OCI-LY1 (cell line): ENCODE measurements around the gene NCAM1.

Source experiments
- H2AFZ ChIP-seq: fragments of 200-600 bp; sonication (generic), shearing (Covaris generic); 2 replicates; pipeline ENCODE4 v1.6.0; 2014; ENCODE audit warnings: antibody characterized with exemption, mild to moderate bottlenecking, low read length
- H3F3A ChIP-seq: fragments of 200-600 bp; sonication (generic), shearing (Covaris generic); 2 replicates; pipeline ENCODE4 v1.6.0; 2014; ENCODE audit warnings: mild to moderate bottlenecking, antibody characterized with exemption, low read length, moderate library complexity; ENCODE audit not compliant: insufficient read depth
- H3K27ac ChIP-seq: fragments of 200-600 bp; sonication (generic); 2 replicates; pipeline ENCODE4 v1.5.1; 2014; ENCODE audit warnings: low read length, mixed run types, mild to moderate bottlenecking, low read depth; ENCODE audit not compliant: poor library complexity, severe bottlenecking
- H3K27me3 ChIP-seq: fragments of 200-600 bp; sonication (generic); 2 replicates; pipeline ENCODE4 v1.6.0; 2014; ENCODE audit warnings: antibody characterized with exemption, mild to moderate bottlenecking, low read length, moderate library complexity; ENCODE audit not compliant: insufficient read depth
- H3K36me3 ChIP-seq: fragments of 200-600 bp; sonication (generic); 2 replicates; pipeline ENCODE4 v1.6.1; 2014; ENCODE audit warnings: mild to moderate bottlenecking, antibody characterized with exemption, low read length, moderate library complexity, mixed read lengths; ENCODE audit not compliant: insufficient read depth
- H3K4me1 ChIP-seq: fragments of 200-600 bp; sonication (generic); 2 replicates; pipeline ENCODE4 v1.5.1; 2014; ENCODE audit warnings: mild to moderate bottlenecking, low read length, moderate library complexity; ENCODE audit not compliant: insufficient read depth, severe bottlenecking
- H3K4me2 ChIP-seq: fragments of 200-600 bp; sonication (generic), shearing (Covaris generic); 2 replicates; pipeline ENCODE4 v1.6.1; 2014; ENCODE audit warnings: low read length
- H3K4me3 ChIP-seq: fragments of 200-600 bp; sonication (generic); 2 replicates; pipeline ENCODE4 v1.5.1; 2014; ENCODE audit warnings: low read length, low read depth, mild to moderate bottlenecking, mixed read lengths; ENCODE audit not compliant: poor library complexity, severe bottlenecking
- H3K79me2 ChIP-seq: fragments of 200-600 bp; shearing (Covaris generic); 2 replicates; pipeline ENCODE4 v1.6.1; 2016; ENCODE audit warnings: mixed run types, low read length, mixed read lengths; ENCODE audit not compliant: insufficient read depth
- H3K9ac ChIP-seq: fragments of 200-600 bp; sonication (generic), shearing (Covaris generic); 2 replicates; pipeline ENCODE4 v1.6.1; 2014; ENCODE audit warnings: mild to moderate bottlenecking, low read length, mixed read lengths
- H3K9me2 ChIP-seq: fragments of 200-600 bp; sonication (generic), shearing (Covaris generic); 2 replicates; pipeline ENCODE4 v1.6.1; 2014; ENCODE audit warnings: low read depth, mild to moderate bottlenecking, low read length, mixed read lengths
- H3K9me3 ChIP-seq: fragments of 200-600 bp; shearing (Covaris generic); 2 replicates; pipeline ENCODE4 v1.6.1; 2014; ENCODE audit warnings: low read length, mixed read lengths
- H4K20me1 ChIP-seq: fragments of 200-600 bp; sonication (generic), shearing (Covaris generic); 2 replicates; pipeline ENCODE4 v1.6.0; 2016; ENCODE audit warnings: mild to moderate bottlenecking, low read length; ENCODE audit not compliant: insufficient read depth
- CTCF ChIP-seq: fragments of 200-600 bp; sonication (generic), shearing (Covaris generic); IDR thresholded peaks from 2 replicates; pipeline ENCODE4 v1.5.1; 2017; ENCODE audit warnings: mild to moderate bottlenecking, antibody characterized with exemption, low read length, moderate library complexity, mixed read lengths
- EZH2 ChIP-seq: fragments of 200-600 bp; sonication (generic), shearing (Covaris generic); IDR thresholded peaks from 2 replicates; pipeline ENCODE4 v1.8.0; 2017; ENCODE audit warnings: borderline replicate concordance, mixed run types, mild to moderate bottlenecking, antibody characterized with exemption, low read length, moderate library complexity, mixed read lengths

Gene NCAM1

GRCh38 chr11:113129261-113129992, 168.2 kb downstream of the NCAM1 start:
- Histone ChIP-seq H3K9me2 (no peaks in the 10 kb centered on the region), H3K36me3 (no peaks in the 10 kb centered on the region), H3K4me2 (no peak overlapping the region), H3K27me3 (peaks cover 6% of the 10 kb centered on the region; the same call in 1 of the 2 replicates), H3K9ac (no peak overlapping the region), H3K79me2 (no peaks in the 10 kb centered on the region), H4K20me1 (no peaks in the 10 kb centered on the region), H3K4me1 (no peaks in the 10 kb centered on the region), H3K9me3 (no peaks in the 10 kb centered on the region), H3K27ac (no peak overlapping the region), H3K4me3 (no peak overlapping the region), H3F3A (no peaks in the 10 kb centered on the region), H2AFZ (no peak overlapping the region)
- TF ChIP-seq CTCF, result no peak
- no peak for TF ChIP-seq EZH2

- no peaks in the 10 kb centered on the region for H3K79me2 ChIP-seq
- no peak overlapping the region for H2AFZ ChIP-seq
- no peak overlapping the region for H3K4me3 ChIP-seq
- no peak for TF ChIP-seq CTCF
- no peak for TF ChIP-seq EZH2
- no peaks in the 10 kb centered on the region for H3F3A ChIP-seq
- H3K27me3 ChIP-seq, result peaks cover 6% of the 10 kb centered on the region; the same call in 1 of the 2 replicates
- H3K9ac ChIP-seq, result no peak overlapping the region
- H3K36me3 ChIP-seq, result no peaks in the 10 kb centered on the region
- H3K4me2 ChIP-seq, result no peak overlapping the region
- no peaks in the 10 kb centered on the region for H3K9me2 ChIP-seq
- H3K4me1 ChIP-seq, result no peaks in the 10 kb centered on the region
- no peak overlapping the region for H3K27ac ChIP-seq
- H4K20me1 ChIP-seq, result no peaks in the 10 kb centered on the region
- H3K9me3 ChIP-seq, result no peaks in the 10 kb centered on the region
Observed at GRCh38 chr11:113131036-113131775, 170.0 kb downstream of the NCAM1 start.

GRCh38 chr11:113133071-113133470, 171.9 kb downstream of the NCAM1 start:
- no peak overlapping the region for H3K4me2 ChIP-seq
- H3K9me2 ChIP-seq, result no peaks in the 10 kb centered on the region
- H3K36me3 ChIP-seq, result no peaks in the 10 kb centered on the region
- no peak for TF ChIP-seq EZH2
- no peak for TF ChIP-seq CTCF
- no peak overlapping the region for H3K27ac ChIP-seq
- H3F3A ChIP-seq, result no peaks in the 10 kb centered on the region
- H3K27me3 ChIP-seq, result peaks cover 7% of the 10 kb centered on the region; the same call in 1 of the 2 replicates
- H3K4me1 ChIP-seq, result no peaks in the 10 kb centered on the region
- H4K20me1 ChIP-seq, result no peaks in the 10 kb centered on the region
- no peak overlapping the region for H2AFZ ChIP-seq
- H3K79me2 ChIP-seq, result no peaks in the 10 kb centered on the region
- H3K9ac ChIP-seq, result no peak overlapping the region
- H3K9me3 ChIP-seq, result no peaks in the 10 kb centered on the region
- H3K4me3 ChIP-seq, result no peak overlapping the region
